Prostate gland (tissue), 2 donors: Measurements from ENCODE around the gene CCDC93.

Source experiments
- CTCF ChIP-seq, 4 experiments: fragments of 200-600 bp in 2 of 4; fragments of 450-650 bp in 2 of 4; sonication (generic) in 2 of 4; IDR thresholded peaks; 1 replicate in 3 of 4; 2 replicates in 1 of 4; pipeline ENCODE4 v1.5.1; 2016 to 2019; ENCODE audit warnings: antibody characterized with exemption in 4 of 4, mild to moderate bottlenecking in 2 of 4, moderate library complexity in 2 of 4
- POLR2A ChIP-seq: fragments of 450-650 bp; IDR thresholded peaks from one replicate; pipeline ENCODE4 v1.6.1; 2016; ENCODE audit warnings: antibody characterized with exemption, mild to moderate bottlenecking

DNA sequence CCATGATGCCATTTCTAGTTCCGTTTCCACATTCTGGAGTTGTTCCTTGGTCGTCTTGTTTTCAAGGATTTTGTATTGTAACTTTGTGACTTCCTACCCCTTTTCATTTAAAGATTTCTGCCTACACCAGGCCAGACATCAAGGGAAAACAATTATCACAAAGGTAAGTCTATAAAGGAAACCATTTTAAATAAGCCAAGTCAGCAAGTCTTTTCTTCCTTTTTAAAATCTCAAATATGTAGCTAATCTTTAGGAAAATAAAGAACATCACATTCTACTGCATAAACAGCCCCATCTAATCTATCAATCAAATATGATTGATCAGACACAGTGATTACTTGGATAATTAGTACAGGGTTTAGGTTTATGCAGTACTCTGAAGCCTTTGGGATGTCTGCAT, 38.6 kb upstream of the CCDC93 start:
- TF ChIP-seq CTCF (IDR thresholded peaks at IDR 0.05) (no peak), POLR2A (no peak)
